ENCODE data around the gene RRBP1.

RRBP1 gene

DNA sequence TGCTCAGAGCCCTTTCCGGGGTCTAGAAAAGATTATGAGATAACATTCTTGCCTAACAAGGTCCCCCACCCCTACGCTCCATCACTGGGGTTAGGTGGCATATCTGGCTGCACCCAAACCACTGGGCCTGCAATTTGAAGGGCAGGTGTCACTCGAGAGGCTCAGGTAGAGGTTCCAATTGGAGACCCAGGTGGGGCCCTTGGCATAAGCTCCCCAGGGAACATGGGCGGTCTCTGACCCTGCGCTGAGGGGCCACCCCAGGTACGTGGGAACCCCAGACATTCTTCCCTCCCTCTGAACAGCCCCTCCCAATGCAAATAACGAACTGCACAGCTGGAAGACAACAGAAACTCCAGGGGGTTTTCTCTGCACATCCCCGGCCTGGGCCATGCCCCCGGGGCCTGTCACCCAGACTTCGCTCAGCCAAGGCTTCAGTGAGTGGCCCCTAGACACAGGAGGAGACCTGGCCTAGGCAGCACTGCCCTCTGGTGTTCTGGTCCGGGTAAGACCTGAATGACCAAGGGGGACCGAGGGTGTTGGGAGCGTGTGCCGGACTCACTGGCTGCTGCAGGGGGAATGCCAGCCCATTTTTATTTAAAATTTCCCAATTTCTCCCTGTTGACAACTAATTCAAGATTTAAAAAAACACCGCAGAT lies 64.7 kb downstream of the RRBP1 start:
- H3K4me1 ChIP-seq (ENCODE audit: insufficient read depth, low read length, severe bottlenecking): no peaks in the 10 kb centered on the region
- no peaks in the 10 kb centered on the region for H3K79me2 ChIP-seq (ENCODE audit: insufficient read depth, low read length)

GRCh38 chr20:17616480-17617211 lies 65.4 kb downstream of the RRBP1 start:
- Histone ChIP-seq H4K20me1 (ENCODE audit: insufficient read depth, low read length) (no peaks in the 10 kb centered on the region), H3F3A (ENCODE audit: insufficient read depth, low read length) (no peaks in the 10 kb centered on the region), H3K27ac (ENCODE audit: low read depth, low read length, poor library complexity, severe bottlenecking) (no peak overlapping the region), H3K4me1 (ENCODE audit: insufficient read depth, low read length, severe bottlenecking) (no peaks in the 10 kb centered on the region), H3K36me3 (ENCODE audit: insufficient read depth, low read length) (peaks cover 17% of the 10 kb centered on the region; the same call in 1 of the 2 replicates), H3K27me3 (ENCODE audit: insufficient read depth, low read length) (no peaks in the 10 kb centered on the region), H3K4me2 (ENCODE audit: low read length) (no peak overlapping the region), H3K4me3 (ENCODE audit: low read depth, low read length, poor library complexity, severe bottlenecking) (no peak overlapping the region), H3K9me2 (ENCODE audit: low read depth, low read length) (no peaks in the 10 kb centered on the region), H3K9me3 (ENCODE audit: low read length) (no peaks in the 10 kb centered on the region), H2AFZ (ENCODE audit: low read length) (no peak overlapping the region), H3K79me2 (ENCODE audit: insufficient read depth, low read length) (no peaks in the 10 kb centered on the region), H3K9ac (ENCODE audit: low read length) (no peak overlapping the region)
- TF ChIP-seq, protein P1, sequence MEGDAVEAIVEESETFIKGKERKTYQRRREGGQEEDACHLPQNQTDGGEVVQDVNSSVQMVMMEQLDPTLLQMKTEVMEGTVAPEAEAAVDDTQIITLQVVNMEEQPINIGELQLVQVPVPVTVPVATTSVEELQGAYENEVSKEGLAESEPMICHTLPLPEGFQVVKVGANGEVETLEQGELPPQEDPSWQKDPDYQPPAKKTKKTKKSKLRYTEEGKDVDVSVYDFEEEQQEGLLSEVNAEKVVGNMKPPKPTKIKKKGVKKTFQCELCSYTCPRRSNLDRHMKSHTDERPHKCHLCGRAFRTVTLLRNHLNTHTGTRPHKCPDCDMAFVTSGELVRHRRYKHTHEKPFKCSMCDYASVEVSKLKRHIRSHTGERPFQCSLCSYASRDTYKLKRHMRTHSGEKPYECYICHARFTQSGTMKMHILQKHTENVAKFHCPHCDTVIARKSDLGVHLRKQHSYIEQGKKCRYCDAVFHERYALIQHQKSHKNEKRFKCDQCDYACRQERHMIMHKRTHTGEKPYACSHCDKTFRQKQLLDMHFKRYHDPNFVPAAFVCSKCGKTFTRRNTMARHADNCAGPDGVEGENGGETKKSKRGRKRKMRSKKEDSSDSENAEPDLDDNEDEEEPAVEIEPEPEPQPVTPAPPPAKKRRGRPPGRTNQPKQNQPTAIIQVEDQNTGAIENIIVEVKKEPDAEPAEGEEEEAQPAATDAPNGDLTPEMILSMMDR (IDR thresholded peaks at IDR 0.05; ENCODE audit: low read length): no peak

More for the DNA sequence above, 64.7 kb downstream of the RRBP1 start:
- Histone ChIP-seq H2AFZ (ENCODE audit: low read length) (no peak overlapping the region), H3K9me3 (ENCODE audit: low read length) (no peaks in the 10 kb centered on the region), H3K4me2 (ENCODE audit: low read length) (no peak overlapping the region), H3K27me3 (ENCODE audit: insufficient read depth, low read length) (no peaks in the 10 kb centered on the region), H4K20me1 (ENCODE audit: insufficient read depth, low read length) (no peaks in the 10 kb centered on the region), H3K9me2 (ENCODE audit: low read depth, low read length) (no peaks in the 10 kb centered on the region), H3K4me3 (ENCODE audit: low read depth, low read length, poor library complexity, severe bottlenecking) (no peak overlapping the region), H3F3A (ENCODE audit: insufficient read depth, low read length) (no peaks in the 10 kb centered on the region), H3K27ac (ENCODE audit: low read depth, low read length, poor library complexity, severe bottlenecking) (no peak overlapping the region), H3K9ac (ENCODE audit: low read length) (no peak overlapping the region), H3K36me3 (ENCODE audit: insufficient read depth, low read length) (peaks cover 24% of the 10 kb centered on the region; the same call in 1 of the 2 replicates)
- TF ChIP-seq EZH2 (IDR thresholded peaks at IDR 0.05; ENCODE audit: borderline replicate concordance, low read length): no peak
- TF ChIP-seq, protein P1 (IDR thresholded peaks at IDR 0.05; ENCODE audit: low read length): peak; percentile 67

GRCh38 chr20:17615645-17616479 lies 66.2 kb downstream of the RRBP1 start:
- H4K20me1 ChIP-seq (ENCODE audit: insufficient read depth, low read length): no peaks in the 10 kb centered on the region
- H3K79me2 ChIP-seq (ENCODE audit: insufficient read depth, low read length): no peaks in the 10 kb centered on the region
- H3K9me3 ChIP-seq (ENCODE audit: low read length): no peaks in the 10 kb centered on the region
- TF ChIP-seq, protein P1 (IDR thresholded peaks at IDR 0.05; ENCODE audit: low read length): no peak
- no peak for TF ChIP-seq EZH2 (IDR thresholded peaks at IDR 0.05; ENCODE audit: borderline replicate concordance, low read length)
- H3K27me3 ChIP-seq (ENCODE audit: insufficient read depth, low read length): no peaks in the 10 kb centered on the region
- no peaks in the 10 kb centered on the region for H3F3A ChIP-seq (ENCODE audit: insufficient read depth, low read length)
- H3K4me2 ChIP-seq (ENCODE audit: low read length): no peak overlapping the region
- H3K9me2 ChIP-seq (ENCODE audit: low read depth, low read length): no peaks in the 10 kb centered on the region
- H3K4me1 ChIP-seq (ENCODE audit: insufficient read depth, low read length, severe bottlenecking): no peaks in the 10 kb centered on the region
- peaks cover 16% of the 10 kb centered on the region; the same call in 1 of the 2 replicates for H3K36me3 ChIP-seq (ENCODE audit: insufficient read depth, low read length)
- H2AFZ ChIP-seq (ENCODE audit: low read length): no peak overlapping the region
- H3K4me3 ChIP-seq (ENCODE audit: low read depth, low read length, poor library complexity, severe bottlenecking): no peak overlapping the region
- no peak overlapping the region for H3K9ac ChIP-seq (ENCODE audit: low read length)
- H3K27ac ChIP-seq (ENCODE audit: low read depth, low read length, poor library complexity, severe bottlenecking): no peak overlapping the region

Data from OCI-LY1 (cell line).